Neutrophil (primary cell): ENCODE data around the gene AFDN.

ENCODE experiments used
- H3K27ac ChIP-seq: fragments of 200-600 bp; sonication (generic); 2 replicates; pipeline ENCODE4 v1.5.1; 2016; ENCODE audit warnings: mild to moderate bottlenecking, moderate library complexity
- H3K27me3 ChIP-seq: fragments of 200-600 bp; sonication (generic); 2 replicates; pipeline ENCODE4 v1.6.0; 2016; ENCODE audit warnings: mild to moderate bottlenecking
- H3K36me3 ChIP-seq: fragments of 200-600 bp; sonication (generic); 2 replicates; pipeline ENCODE4 v1.5.1; 2017
- H3K4me1 ChIP-seq, 2 experiments: fragments of 200-600 bp in 1 of 2; sonication (generic) in 1 of 2; 1 replicate in 1 of 2; 2 replicates in 1 of 2; pipeline versions ENCODE4 v1.5.1 to v1.6.1; 2013 to 2016; ENCODE audit warnings: low read depth in 1 of 2, low read length in 1 of 2, mild to moderate bottlenecking in 1 of 2, moderate library complexity in 1 of 2; ENCODE audit not compliant: control insufficient read depth in 1 of 2, insufficient read depth in 1 of 2
- H3K4me3 ChIP-seq, 2 experiments: fragments of 200-600 bp in 1 of 2; sonication (generic) in 1 of 2; 1 replicate in 1 of 2; 2 replicates in 1 of 2; pipeline ENCODE4 v1.5.1; 2013 to 2016; ENCODE audit warnings: low read depth in 1 of 2, low read length in 1 of 2, mild to moderate bottlenecking in 1 of 2, moderate library complexity in 1 of 2
- H3K9me3 ChIP-seq: fragments of 200-600 bp; sonication (generic); 2 replicates; pipeline ENCODE4 v1.5.1; 2016
- CTCF ChIP-seq: fragments of 200-600 bp; sonication (generic); IDR thresholded peaks from 2 replicates; pipeline ENCODE4 v1.5.1; 2016; ENCODE audit warnings: antibody characterized with exemption

The AFDN gene

GRCh38 chr6:167918548-167919278 is 92.0 kb downstream of the AFDN start:
- Histone ChIP-seq H3K27ac (no peak overlapping the region), H3K36me3 (no peaks in the 10 kb centered on the region)

GRCh38 chr6:167919349-167919748 is 92.6 kb downstream of the AFDN start:
- no peak for TF ChIP-seq CTCF
- Histone ChIP-seq H3K36me3 (no peaks in the 10 kb centered on the region), H3K27ac (no peak overlapping the region), H3K4me3 (no peak overlapping the region), H3K27me3 (no peaks in the 10 kb centered on the region), H3K9me3 (no peaks in the 10 kb centered on the region), H3K4me1 (no peaks in the 10 kb centered on the region)

More at GRCh38 chr6:167918548-167919278, 92.0 kb downstream of the AFDN start:
- no peaks in the 10 kb centered on the region for H3K9me3 ChIP-seq
- H3K27me3 ChIP-seq, result no peaks in the 10 kb centered on the region
- no peaks in the 10 kb centered on the region for H3K4me1 ChIP-seq
- H3K4me3 ChIP-seq, result no peak overlapping the region
- no peak for TF ChIP-seq CTCF

GRCh38 chr6:167920165-167920564 is 93.5 kb downstream of the AFDN start:
- Histone ChIP-seq H3K4me3 (no peak overlapping the region), H3K27ac (no peak overlapping the region), H3K27me3 (no peaks in the 10 kb centered on the region), H3K9me3 (no peaks in the 10 kb centered on the region), H3K36me3 (no peaks in the 10 kb centered on the region), H3K4me1 (no peaks in the 10 kb centered on the region)
- no peak for TF ChIP-seq CTCF

GRCh38 chr6:167921831-167922230 is 95.1 kb downstream of the AFDN start:
- Histone ChIP-seq H3K4me3 (no peak overlapping the region), H3K4me1 (no peaks in the 10 kb centered on the region), H3K27me3 (no peaks in the 10 kb centered on the region), H3K36me3 (no peaks in the 10 kb centered on the region), H3K27ac (no peak overlapping the region), H3K9me3 (no peaks in the 10 kb centered on the region)
- TF ChIP-seq CTCF, result no peak

GRCh38 chr6:167925026-167925425 is 98.3 kb downstream of the AFDN start:
- Histone ChIP-seq H3K27ac (no peak overlapping the region), H3K9me3 (no peaks in the 10 kb centered on the region), H3K4me1 (no peaks in the 10 kb centered on the region), H3K4me3 (no peak overlapping the region), H3K27me3 (no peaks in the 10 kb centered on the region), H3K36me3 (no peaks in the 10 kb centered on the region)
- no peak for TF ChIP-seq CTCF
